Body of pancreas (tissue), 4 donors: Measurements from ENCODE around the gene GPR107. TPM values are rescaled to one million over a fixed set of nuclear protein-coding genes. Genes with fewer than 3 reads are reported as not detected.

Experiments
- ATAC-seq: fragments of 150-250 bp; one replicate; pipeline ENCODE4 v1.9.1; 2016
- DNase-seq, 4 donors: peaks; one replicate each; pipeline ENCODE4 v3.0.0-alpha.2; 2019
- H3K27ac ChIP-seq, 4 donors: fragments of 200-600 bp; sonication (generic); 1 replicate in 3 of 4; 2 replicates in 1 of 4; pipeline versions ENCODE4 v1.5.1 to v1.6.1; 2016 to 2019; ENCODE audit warnings: mild to moderate bottlenecking in 1 of 4, mixed read lengths in 1 of 4, moderate library complexity in 1 of 4
- H3K27me3 ChIP-seq, 2 donors: fragments of 200-600 bp; sonication (generic); one replicate each; pipeline ENCODE4 v1.6.0; 2016; ENCODE audit warnings: mild to moderate bottlenecking in 1 of 2
- H3K36me3 ChIP-seq, 2 donors: fragments of 200-600 bp; sonication (generic); replicated peaks in 1 of 2; 2 replicates each; pipeline ENCODE4 v1.5.1; 2016; ENCODE audit warnings: low read depth in 2 of 2; ENCODE audit not compliant: insufficient read depth in 1 of 2
- H3K4me1 ChIP-seq: fragments of 200-600 bp; sonication (generic); one replicate; pipeline ENCODE4 v1.6.0; 2016
- H3K4me3 ChIP-seq, 2 donors: fragments of 200-600 bp; sonication (generic); 1 replicate in 1 of 2; 2 replicates in 1 of 2; pipeline ENCODE4 v1.5.1; 2016 to 2019
- H3K9me3 ChIP-seq, 3 donors: fragments of 200-600 bp; sonication (generic); 1 replicate in 2 of 3; 2 replicates in 1 of 3; pipeline ENCODE4 v1.5.1; 2016
- CTCF ChIP-seq, 7 experiments: fragments of 450-650 bp in 4 of 7; fragments of 200-600 bp in 3 of 7; sonication (generic) in 3 of 7; IDR thresholded peaks; one replicate each; pipeline ENCODE4 v1.5.1; 2016 to 2019; ENCODE audit warnings: antibody characterized with exemption in 7 of 7
- POLR2A ChIP-seq, 3 donors: fragments of 450-650 bp; IDR thresholded peaks; one replicate each; pipeline ENCODE4 v1.6.1; 2016; ENCODE audit warnings: antibody characterized with exemption in 3 of 3, mild to moderate bottlenecking in 2 of 3
- WGBS, 2 donors: methylation state at CpG; one replicate each; pipeline ENCODE4 v1.1.5; 2017; 5-methylcytosine and 5-hydroxymethylcytosine counted together
- intact Hi-C: fragments of 100-400 bp; cut with DNase I; formaldehyde crosslinking; loops from one replicate; pipeline ENCODE4 v1.15.1; 2023
- total RNA-seq, 2 donors: library from RNA; depleted of rRNA; stranded (reverse); fragments of >200 nt; gene quantifications; one replicate each; pipeline ENCODE4 v1.1.0, GENCODE V29; 2016

Gene GPR107
- total RNA-seq, 2 donors from 2014 or later, result 9.6 to 11.4 TPM

- DNase-seq (no peak), ATAC-seq (no peak)
- intact Hi-C loops, result no loop called here
- H3K27me3 ChIP-seq, result no peaks in the 10 kb centered on the region
- no peak overlapping the region for H3K4me3 ChIP-seq
- TF ChIP-seq POLR2A (IDR thresholded peaks at IDR 0.05) (no peak), CTCF (IDR thresholded peaks at IDR 0.05) (no peak)
- H3K9me3 ChIP-seq, result no peaks in the 10 kb centered on the region
- H3K27ac ChIP-seq, result no peak overlapping the region
- 82 to 92% methylated on average over 3 to 7 of the region's 7 CpGs for WGBS, 2 donors
- H3K4me1 ChIP-seq, result no peaks in the 10 kb centered on the region
- peaks cover 0 to 6% of the 10 kb centered on the region in 2 donors for H3K36me3 ChIP-seq
Measured at GRCh38 chr9:130122456-130122855, 68.8 kb downstream of the GPR107 start.

GRCh38 chr9:130124085-130124860 is 70.6 kb downstream of the GPR107 start:
- Histone ChIP-seq H3K27ac (no peak overlapping the region), H3K4me1 (no peaks in the 10 kb centered on the region), H3K27me3 (no peaks in the 10 kb centered on the region), H3K9me3 (no peaks in the 10 kb centered on the region), H3K36me3 (peaks cover 4 to 15% of the 10 kb centered on the region in 2 donors), H3K4me3 (no peak overlapping the region)
- TF ChIP-seq POLR2A (IDR thresholded peaks at IDR 0.05), result no peak
- no peak for TF ChIP-seq CTCF (IDR thresholded peaks at IDR 0.05)
- DNase-seq, result no peak
- intact Hi-C loops, result no loop called here
- ATAC-seq, result no peak
- 70 to 76% methylated on average over 6 to 7 of the region's 7 CpGs for WGBS, 2 donors

GRCh38 chr9:130126721-130127433 is 73.2 kb downstream of the GPR107 start:
- Histone ChIP-seq H3K4me1 (no peaks in the 10 kb centered on the region), H3K4me3 (no peak overlapping the region), H3K9me3 (no peaks in the 10 kb centered on the region), H3K27ac (no peak overlapping the region), H3K27me3 (no peaks in the 10 kb centered on the region), H3K36me3 (peaks cover 4 to 20% of the 10 kb centered on the region in 2 donors)
- DNase-seq (no peak), ATAC-seq (no peak)
- intact Hi-C loops, result no loop called here
- no peak for TF ChIP-seq POLR2A (IDR thresholded peaks at IDR 0.05)
- TF ChIP-seq CTCF (IDR thresholded peaks at IDR 0.05), result no peak
- 74 to 78% methylated on average over 4 of the region's 4 CpGs for WGBS, 2 donors

GRCh38 chr9:130128251-130128650 is 74.5 kb downstream of the GPR107 start:
- TF ChIP-seq CTCF (IDR thresholded peaks at IDR 0.05) (no peak), POLR2A (IDR thresholded peaks at IDR 0.05) (no peak)
- Histone ChIP-seq H3K27ac (peak overlapping the region in 3 of 4 donors; percentile 5 to 64 (median 46)), H3K36me3 (peaks cover 4 to 18% of the 10 kb centered on the region in 2 donors), H3K4me1 (no peaks in the 10 kb centered on the region), H3K9me3 (no peaks in the 10 kb centered on the region), H3K27me3 (no peaks in the 10 kb centered on the region), H3K4me3 (no peak overlapping the region)
- intact Hi-C loops, result no loop called here
- WGBS, 2 donors, result 66 to 79% methylated on average over 6 of the region's 6 CpGs
- DNase-seq (peak in 1 of 4 donors; percentile 34), ATAC-seq (no peak)
